ENCODE data around the gene CNNM2. TPM values are rescaled to one million over a fixed set of nuclear protein-coding genes. Genes with fewer than 3 reads are reported as not detected.
A peak's percentile ranks its signal among the peaks of the same experiment; 100 is the strongest.

Gene CNNM2
- 10 to 100 TPM; 11.9 to 14.4 TPM for total RNA-seq
- polyA plus RNA-seq = 1 to 10 TPM; 3.2 to 4.5 TPM

GRCh38 chr10:102917962-102918816, at the start of gene CNNM2:
TSS of gene CNNM2 (plus strand) at chr10:102918294. CDS start at chr10:102918481, 187 bp downstream.
- Mint-ChIP-seq H3K36me3 (peaks cover 4 to 6% of the 10 kb centered on the region in 2 donors), H3K27ac (peak within 1 kb of the TSS; percentile 92 to 98 (median 96)), H3K27me3 (peaks cover 4 to 6% of the 10 kb centered on the region in 2 donors), H3K4me1 (peaks cover 35 to 59% (median 51%) of the 10 kb centered on the region in 4 donors), H3K9me3 (no peaks in the 10 kb centered on the region), H3K4me3 (peak within 1 kb of the TSS; percentile 94 to 96 (median 95))
- H3K4me1 ChIP-seq (ENCODE audit: insufficient read depth, low read length) = peaks cover 53% of the 10 kb centered on the region
- H3K27me3 ChIP-seq (ENCODE audit: insufficient read depth, low read length) = no peaks in the 10 kb centered on the region
- DNase-seq = peak; percentile 100
- H3K36me3 ChIP-seq (ENCODE audit: insufficient read depth, low read length) = no peaks in the 10 kb centered on the region
- intact Hi-C loops (cut with micrococcal nuclease) = loop anchor here (1.0 to 5.0 kb wide), 13 partner anchors 64 to 1566 kb away; partner anchors contain the start of genes BORCS7, BTRC, NFKB2 and NT5C2
- ChIA-PET POLR2A (ENCODE audit: partially characterized antibody) (interaction anchor here (0.8 to 3.2 kb wide), 20 partner anchors 15 to 772 kb away, joined by 3 to 21 read pairs (median 3); partner anchors contain the start of genes ACTR1A, ATP5MK, BORCS7 and NT5C2), CTCF (ENCODE audit: partially characterized antibody) (interaction anchor here (0.7 to 5.7 kb wide), 21 partner anchors 11 to 566 kb away, joined by 3 to 61 read pairs (median 5); partner anchors contain the start of genes BORCS7, PCGF6, RPEL1 and WBP1L)
- peak within 1 kb of the TSS; percentile 72 for H3K27ac ChIP-seq (ENCODE audit: low read depth, low read length)
- peak within 1 kb of the TSS; percentile 84 to 91 for H3K4me3 ChIP-seq (ENCODE audit: low read length in 2 of 2)
- no peaks in the 10 kb centered on the region for H3K9me3 ChIP-seq (ENCODE audit: control insufficient read depth in 1 of 2, low read length in 2 of 2)

GRCh38 chr10:102868911-102869257, 49.2 kb upstream of the CNNM2 start:
- Mint-ChIP-seq H3K27ac (peak overlapping the region in 1 of 7 donors; percentile 57), H3K27me3 (peaks cover 11 to 14% of the 10 kb centered on the region in 2 donors), H3K4me3 (peak overlapping the region; percentile 2 to 81 (median 66)), H3K4me1 (peaks cover 5 to 14% (median 10%) of the 10 kb centered on the region in 4 donors), H3K9me3 (peaks cover 0 to 3% (median 0%) of the 10 kb centered on the region in 8 donors), H3K36me3 (peaks cover 8 to 13% of the 10 kb centered on the region in 2 donors)
- intact Hi-C loops (cut with micrococcal nuclease) = no loop called here
- Histone ChIP-seq H3K9me3 (ENCODE audit: control insufficient read depth in 1 of 2, low read length in 2 of 2) (no peaks in the 10 kb centered on the region), H3K27ac (ENCODE audit: low read depth, low read length) (no peak overlapping the region), H3K27me3 (ENCODE audit: insufficient read depth, low read length) (no peaks in the 10 kb centered on the region), H3K36me3 (ENCODE audit: insufficient read depth, low read length) (no peaks in the 10 kb centered on the region), H3K4me1 (ENCODE audit: insufficient read depth, low read length) (no peaks in the 10 kb centered on the region), H3K4me3 (ENCODE audit: low read length in 2 of 2) (no peak overlapping the region)
- DNase-seq = no peak
- POLR2A ChIA-PET (ENCODE audit: partially characterized antibody) = interaction anchor here (0.7 kb wide), 1 partner anchor 21 kb away, joined by 3 read pairs; no protein-coding TSS in a partner anchor
- CTCF ChIA-PET (ENCODE audit: partially characterized antibody) = no interaction called here

GRCh38 chr10:102869258-102870198, 48.6 kb upstream of the CNNM2 start, which contains the start of gene AS3MT:
TSS of gene AS3MT (plus strand) at chr10:102869470. CDS start at chr10:102869593, 123 bp downstream.
- peak within 1 kb of the TSS in 2 of 7 donors; percentile 44 to 57 for H3K27ac Mint-ChIP-seq
- H3K36me3 Mint-ChIP-seq = peaks cover 6 to 11% of the 10 kb centered on the region in 2 donors
- Histone ChIP-seq H3K4me1 (ENCODE audit: insufficient read depth, low read length) (no peaks in the 10 kb centered on the region), H3K9me3 (ENCODE audit: control insufficient read depth in 1 of 2, low read length in 2 of 2) (no peaks in the 10 kb centered on the region), H3K4me3 (ENCODE audit: low read length in 2 of 2) (no peak within 1 kb of the TSS), H3K27me3 (ENCODE audit: insufficient read depth, low read length) (no peaks in the 10 kb centered on the region), H3K36me3 (ENCODE audit: insufficient read depth, low read length) (no peaks in the 10 kb centered on the region), H3K27ac (ENCODE audit: low read depth, low read length) (no peak within 1 kb of the TSS)
- no peak for DNase-seq
- peaks cover 0 to 3% (median 0%) of the 10 kb centered on the region in 8 donors for H3K9me3 Mint-ChIP-seq
- H3K4me1 Mint-ChIP-seq = peaks cover 5 to 14% (median 10%) of the 10 kb centered on the region in 4 donors
- intact Hi-C loops (cut with micrococcal nuclease) = no loop called here
- H3K27me3 Mint-ChIP-seq = peaks cover 11 to 14% of the 10 kb centered on the region in 2 donors
- POLR2A ChIA-PET (ENCODE audit: partially characterized antibody) = interaction anchor here (0.7 kb wide), 1 partner anchor 21 kb away, joined by 3 read pairs; no protein-coding TSS in a partner anchor
- CTCF ChIA-PET (ENCODE audit: partially characterized antibody) = no interaction called here
- H3K4me3 Mint-ChIP-seq = peak within 1 kb of the TSS; percentile 10 to 81 (median 66)

- CTCF ChIA-PET (ENCODE audit: partially characterized antibody) = no interaction called here
- peaks cover 0 to 3% (median 0%) of the 10 kb centered on the region in 8 donors for H3K9me3 Mint-ChIP-seq
Measured at GRCh38 chr10:102870221-102870620, 47.9 kb upstream of the CNNM2 start.

GRCh38 chr10:102872163-102872562, 45.9 kb upstream of the CNNM2 start:
- H3K4me3 ChIP-seq (ENCODE audit: low read length in 2 of 2) = no peak overlapping the region
- Mint-ChIP-seq H3K27me3 (peaks cover 11 to 14% of the 10 kb centered on the region in 2 donors), H3K9me3 (peaks cover 0 to 3% (median 0%) of the 10 kb centered on the region in 8 donors), H3K27ac (peak overlapping the region in 2 of 7 donors; percentile 43 to 53), H3K36me3 (peaks cover 3 to 11% of the 10 kb centered on the region in 2 donors), H3K4me1 (peaks cover 5 to 14% (median 10%) of the 10 kb centered on the region in 4 donors), H3K4me3 (peak overlapping the region in 1 of 8 donors; percentile 52)
- intact Hi-C loops (cut with micrococcal nuclease) = no loop called here
- no peak overlapping the region for H3K27ac ChIP-seq (ENCODE audit: low read depth, low read length)
- no peaks in the 10 kb centered on the region for H3K36me3 ChIP-seq (ENCODE audit: insufficient read depth, low read length)
- H3K27me3 ChIP-seq (ENCODE audit: insufficient read depth, low read length) = no peaks in the 10 kb centered on the region
- POLR2A ChIA-PET (ENCODE audit: partially characterized antibody) = no interaction called here
- no peaks in the 10 kb centered on the region for H3K9me3 ChIP-seq (ENCODE audit: control insufficient read depth in 1 of 2, low read length in 2 of 2)
- H3K4me1 ChIP-seq (ENCODE audit: insufficient read depth, low read length) = no peaks in the 10 kb centered on the region
- CTCF ChIA-PET (ENCODE audit: partially characterized antibody) = no interaction called here
- DNase-seq = no peak

More at GRCh38 chr10:102870221-102870620, 47.9 kb upstream of the CNNM2 start:
- Histone ChIP-seq H3K27me3 (ENCODE audit: insufficient read depth, low read length) (no peaks in the 10 kb centered on the region), H3K27ac (ENCODE audit: low read depth, low read length) (no peak overlapping the region), H3K4me1 (ENCODE audit: insufficient read depth, low read length) (no peaks in the 10 kb centered on the region), H3K36me3 (ENCODE audit: insufficient read depth, low read length) (no peaks in the 10 kb centered on the region), H3K4me3 (ENCODE audit: low read length in 2 of 2) (no peak overlapping the region), H3K9me3 (ENCODE audit: control insufficient read depth in 1 of 2, low read length in 2 of 2) (no peaks in the 10 kb centered on the region)
- intact Hi-C loops (cut with micrococcal nuclease) = no loop called here
- Mint-ChIP-seq H3K36me3 (peaks cover 6 to 11% of the 10 kb centered on the region in 2 donors), H3K4me1 (peaks cover 5 to 14% (median 10%) of the 10 kb centered on the region in 4 donors), H3K27ac (no peak overlapping the region), H3K27me3 (peaks cover 11 to 14% of the 10 kb centered on the region in 2 donors), H3K4me3 (peak overlapping the region in 3 of 8 donors; percentile 6 to 43 (median 15))
- POLR2A ChIA-PET (ENCODE audit: partially characterized antibody) = no interaction called here
- DNase-seq = no peak

GRCh38 chr10:102876747-102877153, 41.3 kb upstream of the CNNM2 start:
- no peak overlapping the region for H3K4me3 ChIP-seq (ENCODE audit: low read length in 2 of 2)
- CTCF ChIA-PET (ENCODE audit: partially characterized antibody) = no interaction called here
- Mint-ChIP-seq H3K27ac (no peak overlapping the region), H3K9me3 (no peaks in the 10 kb centered on the region), H3K36me3 (peaks cover 5 to 7% of the 10 kb centered on the region in 2 donors), H3K27me3 (no peaks in the 10 kb centered on the region), H3K4me3 (no peak overlapping the region), H3K4me1 (no peaks in the 10 kb centered on the region)
- POLR2A ChIA-PET (ENCODE audit: partially characterized antibody) = no interaction called here
- H3K27ac ChIP-seq (ENCODE audit: low read depth, low read length) = no peak overlapping the region
- H3K27me3 ChIP-seq (ENCODE audit: insufficient read depth, low read length) = no peaks in the 10 kb centered on the region
- intact Hi-C loops (cut with micrococcal nuclease) = no loop called here
- H3K9me3 ChIP-seq (ENCODE audit: control insufficient read depth in 1 of 2, low read length in 2 of 2) = no peaks in the 10 kb centered on the region
- no peaks in the 10 kb centered on the region for H3K36me3 ChIP-seq (ENCODE audit: insufficient read depth, low read length)
- no peak for DNase-seq
- H3K4me1 ChIP-seq (ENCODE audit: insufficient read depth, low read length) = no peaks in the 10 kb centered on the region

All from CD4-positive, alpha-beta memory T cell (primary cell).